ENCODE data around the gene RBBP6. TPM values are rescaled to one million over a fixed set of nuclear protein-coding genes. Genes with fewer than 3 reads are reported as not detected.

Gene RBBP6
- total and polyA plus RNA-seq, 9 of the 15 experiments (the other 6 are each of a cell fraction or from before 2014, with no cell fraction given) = 19.2 to 76.6 (median 42.7) TPM

GRCh38 chr16:24583494-24583893, 44.1 kb downstream of the RBBP6 start (continued):
- no peak for TF ChIP-seq TRIM25 (IDR thresholded peaks at IDR 0.05; ENCODE audit: borderline replicate concordance)

GRCh38 chr16:24589997-24590396, 50.6 kb downstream of the RBBP6 start:
- no peaks in the 10 kb centered on the region for H3K4me1 ChIP-seq (replicated peaks in 1 of 2; ENCODE audit: control insufficient read depth in 2 of 2, insufficient read depth in 2 of 2, low read length in 2 of 2)
- ChIA-PET POLR2A (no interaction called here), CTCF (ENCODE audit: low intra/inter-chr PET ratio) (no interaction called here)
- FAIRE-seq = no peak
- H4K20me1 ChIP-seq (replicated peaks; ENCODE audit: control insufficient read depth, insufficient read depth, low read length) = no peaks in the 10 kb centered on the region
- no peak for ATAC-seq
- no peaks in the 10 kb centered on the region for H3K79me2 ChIP-seq (ENCODE audit: control insufficient read depth, insufficient read depth, low read length)
- no peaks in the 10 kb centered on the region for H3K9me1 ChIP-seq (ENCODE audit: control insufficient read depth, insufficient read depth, low read length)
- no peak overlapping the region for H3K9ac ChIP-seq (ENCODE audit: insufficient read depth in 1 of 2, low read depth in 2 of 2, low read length in 2 of 2)
- H3K9me3 ChIP-seq (replicated peaks; ENCODE audit: control insufficient read depth, insufficient read depth, low read depth, low read length) = no peaks in the 10 kb centered on the region
- H3K4me2 ChIP-seq (ENCODE audit: insufficient read depth, low read length) = no peak overlapping the region
- H3K27ac ChIP-seq (ENCODE audit: extremely low read depth, low read depth, low read length) = no peak overlapping the region
- no TSS peak for BruUV-seq (replicated peaks)
- in situ Hi-C loops (cut with MboI) = no loop called here
- intact Hi-C loops (cut with micrococcal nuclease) = no loop called here
- peaks cover 16 to 18% of the 10 kb centered on the region in 2 experiments for H3K27me3 ChIP-seq (ENCODE audit: control insufficient read depth in 2 of 2, insufficient read depth in 2 of 2, low read length in 2 of 2)
- no peak overlapping the region for H2AFZ ChIP-seq (ENCODE audit: low read depth, low read length)
- no peak for DNase-seq (ENCODE audit: extremely low read depth in 1 of 4, low spot score in 3 of 4)
- H3K4me3 ChIP-seq = no peak overlapping the region
- no peaks in the 10 kb centered on the region for H3K36me3 ChIP-seq (ENCODE audit: control insufficient read depth, insufficient read depth, low read length)
- TF ChIP-seq C11orf30 (IDR thresholded peaks at IDR 0.05; ENCODE audit: low read depth) (peak; percentile 21; the same call in 1 of the 2 replicates), CCNT2 (IDR thresholded peaks at IDR 0.05; ENCODE audit: borderline replicate concordance, extremely low read depth, insufficient read length, low read depth, low read length) (no peak), ZNF316 (IDR thresholded peaks at IDR 0.05) (peak; percentile 63), HES1 (IDR thresholded peaks at IDR 0.05; ENCODE audit: low read depth) (no peak)
- 6% methylated on average over 1 of the region's 1 CpG for WGBS (ENCODE audit: insufficient coverage, low coverage, missing lambda C conversion rate)
